ENCODE data around the gene FAM186B.

Gene FAM186B

GRCh38 chr12:49541140-49541861, 64.1 kb downstream of the FAM186B start:
- no peaks in the 10 kb centered on the region for H3K36me3 Mint-ChIP-seq
- DNase-seq (no peak), ATAC-seq (replicated peaks) (no peak)
- H3K4me3 Mint-ChIP-seq = no peak overlapping the region
- H3K4me1 Mint-ChIP-seq = peaks cover 35 to 64% of the 10 kb centered on the region in 2 donors
- no peak overlapping the region for H3K27ac Mint-ChIP-seq
- H3K9me3 Mint-ChIP-seq = no peaks in the 10 kb centered on the region
- H3K27me3 Mint-ChIP-seq = peaks cover 39 to 47% of the 10 kb centered on the region in 2 donors

- DNase-seq (no peak), ATAC-seq (replicated peaks) (no peak)
- H3K27ac Mint-ChIP-seq = no peak overlapping the region
- H3K4me1 Mint-ChIP-seq = peaks cover 35 to 64% of the 10 kb centered on the region in 2 donors
- H3K9me3 Mint-ChIP-seq = no peaks in the 10 kb centered on the region
- H3K27me3 Mint-ChIP-seq = peaks cover 36 to 39% of the 10 kb centered on the region in 2 donors
- H3K4me3 Mint-ChIP-seq = peak overlapping the region; percentile 66 to 67
- no peaks in the 10 kb centered on the region for H3K36me3 Mint-ChIP-seq
These were observed 65.0 kb downstream of the FAM186B start for GRCh38 chr12:49540229-49541139.

- H3K4me1 Mint-ChIP-seq = peaks cover 30 to 62% of the 10 kb centered on the region in 2 donors
- no peak for ATAC-seq (replicated peaks)
- DNase-seq = no peak
- H3K4me3 Mint-ChIP-seq = peak overlapping the region; percentile 66 to 69
- H3K36me3 Mint-ChIP-seq = no peaks in the 10 kb centered on the region
- no peaks in the 10 kb centered on the region for H3K9me3 Mint-ChIP-seq
- peaks cover 37 to 39% of the 10 kb centered on the region in 2 donors for H3K27me3 Mint-ChIP-seq
- H3K27ac Mint-ChIP-seq = no peak overlapping the region
These were observed 65.8 kb downstream of the FAM186B start for GRCh38 chr12:49539406-49540228.

GRCh38 chr12:49538510-49539403, 66.7 kb downstream of the FAM186B start, which contains the start of gene KCNH3:
KCNH3 (plus strand) TSS chr12:49539030; CDS start chr12:49539417, 387 bp downstream.
- ATAC-seq (replicated peaks) = peak; percentile 78 to 82
- Mint-ChIP-seq H3K4me1 (peaks cover 29 to 61% of the 10 kb centered on the region in 2 donors), H3K36me3 (no peaks in the 10 kb centered on the region), H3K4me3 (peak within 1 kb of the TSS; percentile 75 to 85), H3K27ac (no peak within 1 kb of the TSS), H3K27me3 (peaks cover 29 to 38% of the 10 kb centered on the region in 2 donors), H3K9me3 (no peaks in the 10 kb centered on the region)
- peak; percentile 56 for DNase-seq

GRCh38 chr12:49537752-49538509, 67.5 kb downstream of the FAM186B start:
- no peak for DNase-seq
- ATAC-seq (replicated peaks) = peak; percentile 25 to 26
- Mint-ChIP-seq H3K36me3 (no peaks in the 10 kb centered on the region), H3K4me1 (peaks cover 27 to 61% of the 10 kb centered on the region in 2 donors), H3K27me3 (peaks cover 26 to 38% of the 10 kb centered on the region in 2 donors), H3K4me3 (peak overlapping the region; percentile 84 to 85), H3K9me3 (no peaks in the 10 kb centered on the region), H3K27ac (no peak overlapping the region)
